Muscle layer of colon (tissue), 2 donors: Measurements from ENCODE around the gene GRM1.
"Not testable (repeated sequence)": the region's sequence is repeated elsewhere in the genome, so short reads cannot be mapped to it uniquely, and the experiment has no call there.

Source experiments
- H3K27ac ChIP-seq: one replicate; pipeline ENCODE4 v1.7.0; 2013; ENCODE audit warnings: low read depth, mild to moderate bottlenecking, low read length, moderate library complexity
- H3K27me3 ChIP-seq, 2 donors: one replicate each; pipeline ENCODE4 v1.7.0; 2013; ENCODE audit warnings: low read length in 2 of 2, mild to moderate bottlenecking in 2 of 2; ENCODE audit not compliant: insufficient read depth in 2 of 2, control insufficient read depth in 1 of 2
- H3K36me3 ChIP-seq: one replicate; pipeline ENCODE4 v1.7.0; 2013; ENCODE audit warnings: mild to moderate bottlenecking, low read length; ENCODE audit not compliant: insufficient read depth
- H3K4me1 ChIP-seq: one replicate; pipeline ENCODE4 v1.7.0; 2013; ENCODE audit warnings: mild to moderate bottlenecking, low read length; ENCODE audit not compliant: insufficient read depth
- H3K4me3 ChIP-seq, 2 donors: one replicate each; pipeline ENCODE4 v1.7.0; 2013; ENCODE audit warnings: low read length in 2 of 2, low read depth in 1 of 2, mild to moderate bottlenecking in 1 of 2, moderate library complexity in 1 of 2
- H3K9ac ChIP-seq: one replicate; pipeline ENCODE4 v1.7.0; 2013; ENCODE audit warnings: low read length
- H3K9me3 ChIP-seq: one replicate; pipeline ENCODE4 v1.7.0; 2013; ENCODE audit warnings: mild to moderate bottlenecking, low read length
- donor health status: abdominal sarcoma.
- donor health status: Adenocarcinoma of cecum.

Gene GRM1

DNA sequence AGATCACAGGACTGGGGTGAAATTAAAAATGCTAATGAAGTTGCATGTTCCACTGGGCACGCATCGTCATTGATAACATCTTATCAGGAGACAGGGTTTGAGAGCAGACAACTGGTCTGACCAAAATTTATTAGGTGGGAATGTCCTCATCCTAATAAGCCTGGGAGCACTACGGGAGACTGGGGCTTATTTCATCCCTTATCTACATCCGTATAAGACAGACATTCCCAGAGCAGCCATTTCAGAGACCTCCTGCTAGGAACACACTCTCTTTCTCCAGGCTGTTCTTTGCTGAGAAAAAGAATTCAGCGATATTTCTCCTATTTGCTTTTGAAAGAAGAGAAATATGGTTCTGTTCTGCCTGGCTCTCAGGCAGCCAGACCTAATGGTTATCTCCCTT, 214.8 kb downstream of the GRM1 start:
- not testable (repeated sequence) for H3K27me3 ChIP-seq, H3K4me1 ChIP-seq, H3K9me3 ChIP-seq, H3K36me3 ChIP-seq, H3K4me3 ChIP-seq, H3K9ac ChIP-seq, H3K27ac ChIP-seq

DNA sequence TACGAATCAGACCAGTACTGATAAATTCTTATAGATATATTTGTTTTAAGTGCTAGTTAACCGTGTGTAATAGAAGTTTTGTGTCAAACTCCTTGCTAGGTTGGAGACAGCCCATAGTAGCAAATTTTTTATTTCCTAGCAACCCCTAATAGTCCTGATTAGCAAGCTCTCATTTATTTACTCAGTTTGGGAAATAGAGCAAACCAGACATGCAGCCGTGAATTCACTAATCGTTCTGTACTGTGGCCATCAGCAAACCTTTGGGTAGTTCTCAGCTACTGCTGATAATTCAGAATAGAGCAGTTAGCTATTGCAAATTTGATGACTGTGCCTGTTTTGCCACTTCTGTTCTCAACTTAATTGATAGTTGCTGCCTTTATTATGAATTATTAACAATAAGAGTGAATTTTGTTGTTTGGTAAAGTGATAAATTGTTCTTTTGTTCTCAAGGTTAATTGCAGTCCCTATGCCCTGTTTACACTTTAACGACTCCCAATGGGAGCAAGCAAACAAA, 215.8 kb downstream of the GRM1 start:
- Histone ChIP-seq H3K4me3 (no peak overlapping the region), H3K9me3 (no peaks in the 10 kb centered on the region), H3K9ac (no peak overlapping the region), H3K4me1 (no peaks in the 10 kb centered on the region), H3K27ac (no peak overlapping the region), H3K27me3 (no peaks in the 10 kb centered on the region), H3K36me3 (no peaks in the 10 kb centered on the region)

DNA sequence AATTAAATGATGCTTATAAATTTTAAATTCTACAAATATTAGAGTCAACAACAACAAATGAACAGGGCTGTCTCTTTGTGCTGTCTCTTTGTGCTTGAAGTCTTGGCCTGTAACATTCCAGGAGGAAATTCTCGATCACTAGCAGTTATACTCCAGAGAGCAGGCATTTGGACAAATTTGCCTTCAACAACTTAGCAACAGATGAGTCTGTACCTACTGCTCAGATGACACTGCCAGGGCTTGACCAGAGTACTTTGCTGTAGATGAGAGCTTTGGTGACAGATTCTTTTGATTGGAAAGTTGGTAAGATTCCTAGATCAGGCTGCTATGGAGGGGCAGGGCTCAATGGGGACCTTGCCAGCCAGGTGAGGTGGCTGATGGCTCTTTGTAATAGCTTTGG, 217.2 kb downstream of the GRM1 start:
- no peaks in the 10 kb centered on the region for H3K27me3 ChIP-seq
- no peaks in the 10 kb centered on the region for H3K36me3 ChIP-seq
- H3K4me3 ChIP-seq: no peak overlapping the region
- H3K9me3 ChIP-seq: no peaks in the 10 kb centered on the region
- no peaks in the 10 kb centered on the region for H3K4me1 ChIP-seq
- H3K9ac ChIP-seq: no peak overlapping the region
- H3K27ac ChIP-seq: no peak overlapping the region

DNA sequence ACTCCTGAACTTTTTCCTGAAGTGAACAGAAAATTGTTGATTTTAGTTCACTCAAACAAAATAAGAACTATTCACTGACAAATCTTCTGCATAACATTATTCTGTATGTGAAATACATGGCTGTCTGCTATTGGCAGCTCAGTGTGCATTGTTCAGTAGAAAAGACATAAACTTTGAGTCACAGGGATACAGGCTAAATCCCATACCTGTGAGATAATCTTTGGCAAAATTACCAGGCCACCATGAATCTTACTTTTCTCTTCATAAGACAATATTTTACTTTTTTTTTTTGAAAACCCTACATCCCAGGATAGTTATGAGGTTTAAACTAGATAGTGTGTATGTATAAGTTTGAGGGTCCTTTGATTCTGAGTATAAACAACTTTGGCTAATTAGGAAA, 224.8 kb downstream of the GRM1 start:
- Histone ChIP-seq H3K27ac (no peak overlapping the region), H3K36me3 (no peaks in the 10 kb centered on the region), H3K4me1 (no peaks in the 10 kb centered on the region), H3K4me3 (no peak overlapping the region), H3K9me3 (no peaks in the 10 kb centered on the region), H3K27me3 (no peaks in the 10 kb centered on the region), H3K9ac (no peak overlapping the region)

DNA sequence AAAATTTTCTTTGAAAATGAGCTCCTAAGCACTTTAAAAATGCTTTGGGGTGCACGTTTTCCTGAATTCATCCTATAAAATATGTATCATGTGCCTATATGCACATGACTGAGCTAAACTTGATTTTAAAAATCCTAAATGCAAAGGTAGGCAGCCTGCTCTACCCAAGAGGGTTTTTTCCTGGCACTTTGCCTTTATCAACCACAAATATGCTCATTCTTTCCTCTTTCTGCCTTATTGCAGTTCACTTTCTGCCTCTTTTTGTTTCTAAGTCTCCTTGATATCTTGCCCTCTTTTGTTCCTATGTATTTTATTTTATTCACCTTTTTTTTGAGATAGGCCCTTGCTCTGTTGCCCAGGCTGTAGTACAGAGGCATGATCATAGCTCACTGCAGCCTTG, 229.3 kb downstream of the GRM1 start:
- H3K27ac ChIP-seq: no peak overlapping the region
- no peaks in the 10 kb centered on the region for H3K4me1 ChIP-seq
- H3K9ac ChIP-seq: no peak overlapping the region
- no peak overlapping the region for H3K4me3 ChIP-seq
- no peaks in the 10 kb centered on the region for H3K27me3 ChIP-seq
- no peaks in the 10 kb centered on the region for H3K9me3 ChIP-seq
- H3K36me3 ChIP-seq: no peaks in the 10 kb centered on the region

DNA sequence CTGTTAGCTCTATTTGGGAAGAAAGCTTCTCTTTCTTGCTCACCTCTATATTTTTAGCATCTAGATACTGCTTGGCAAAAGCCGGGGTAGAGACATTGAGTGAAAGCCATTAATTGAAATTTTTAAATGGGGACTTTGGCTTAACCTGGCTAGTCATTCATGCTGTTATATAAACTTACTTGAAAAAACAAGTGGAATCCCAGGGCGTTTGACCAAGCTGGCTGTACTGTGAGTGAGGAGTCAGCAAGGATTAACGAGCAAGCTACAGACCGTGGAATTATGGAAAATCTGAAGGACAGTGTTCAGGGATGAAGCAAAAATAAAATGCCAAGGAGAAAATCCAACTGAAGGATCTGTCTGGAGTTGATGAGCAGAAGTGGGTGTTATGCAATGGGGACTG, 232.0 kb downstream of the GRM1 start:
- H3K36me3 ChIP-seq: no peaks in the 10 kb centered on the region
- H3K4me1 ChIP-seq: no peaks in the 10 kb centered on the region
- no peak overlapping the region for H3K27ac ChIP-seq
- no peaks in the 10 kb centered on the region for H3K27me3 ChIP-seq
- no peak overlapping the region for H3K9ac ChIP-seq
- H3K9me3 ChIP-seq: no peaks in the 10 kb centered on the region
- no peak overlapping the region for H3K4me3 ChIP-seq

DNA sequence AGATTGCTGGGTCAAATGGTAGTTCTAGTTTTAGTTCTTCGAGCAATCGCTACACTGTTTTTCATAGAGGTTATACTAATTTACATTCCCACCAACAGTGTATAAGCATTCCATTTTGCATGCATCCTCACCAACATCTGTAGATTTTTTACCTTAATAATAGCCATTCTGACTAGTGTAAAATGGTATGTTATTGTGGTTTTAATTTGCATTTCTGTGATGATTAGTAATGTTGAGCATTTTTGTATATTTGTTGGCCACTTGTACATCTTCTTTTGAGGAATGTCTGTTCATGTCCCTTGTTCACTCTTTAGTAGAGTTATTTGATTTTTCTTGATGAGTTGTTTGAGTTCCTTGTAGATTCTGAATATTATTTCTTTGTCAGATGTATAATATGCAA, 236.2 kb downstream of the GRM1 start:
- H3K27ac ChIP-seq: no peak overlapping the region
- H3K27me3 ChIP-seq: no peaks in the 10 kb centered on the region
- no peaks in the 10 kb centered on the region for H3K9me3 ChIP-seq
- no peak overlapping the region for H3K4me3 ChIP-seq
- H3K36me3 ChIP-seq: no peaks in the 10 kb centered on the region
- H3K9ac ChIP-seq: no peak overlapping the region
- no peaks in the 10 kb centered on the region for H3K4me1 ChIP-seq

DNA sequence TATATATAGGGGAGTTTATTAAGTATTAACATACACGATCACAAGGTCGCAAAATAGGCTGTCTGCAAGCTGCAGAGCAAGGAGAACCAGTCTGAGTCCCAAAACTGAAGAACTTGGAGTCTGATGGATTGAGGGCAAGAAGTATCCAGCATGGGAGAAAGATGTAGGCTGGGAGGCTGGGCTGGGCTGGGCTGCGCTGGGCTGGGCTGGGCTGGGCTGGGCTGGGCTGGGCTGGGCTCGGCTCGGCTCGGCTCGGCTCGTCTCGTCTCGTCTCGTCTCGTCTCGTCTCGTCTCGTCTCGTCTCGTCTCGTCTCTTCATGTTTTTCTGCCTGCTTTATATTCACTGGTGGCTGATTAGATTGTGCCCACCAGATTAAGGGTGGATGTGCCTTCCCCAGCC, 238.6 kb downstream of the GRM1 start:
- no peaks in the 10 kb centered on the region for H3K27me3 ChIP-seq
- no peak overlapping the region for H3K4me3 ChIP-seq
- H3K36me3 ChIP-seq: no peaks in the 10 kb centered on the region
- no peaks in the 10 kb centered on the region for H3K9me3 ChIP-seq
- H3K9ac ChIP-seq: no peak overlapping the region
- no peaks in the 10 kb centered on the region for H3K4me1 ChIP-seq
- no peak overlapping the region for H3K27ac ChIP-seq

DNA sequence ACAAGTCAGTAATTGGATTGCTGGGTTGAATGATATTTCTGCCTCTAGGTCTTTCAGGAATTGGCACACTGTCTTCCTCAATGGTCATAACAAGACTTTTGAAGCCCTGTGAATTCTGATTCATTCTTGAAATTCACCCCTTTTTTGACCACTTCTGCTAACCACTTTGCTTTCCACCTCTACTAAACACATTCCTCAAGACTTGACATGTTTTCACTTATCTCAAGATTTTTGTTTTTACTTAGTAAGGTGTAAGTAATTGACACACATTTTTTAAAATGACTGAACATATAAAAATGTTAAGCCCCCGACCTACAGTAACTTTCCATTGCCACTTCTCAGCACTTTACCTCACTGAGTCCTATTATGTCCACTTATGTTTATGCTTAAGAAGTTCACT, 239.1 kb downstream of the GRM1 start:
- Histone ChIP-seq H3K4me1 (no peaks in the 10 kb centered on the region), H3K36me3 (no peaks in the 10 kb centered on the region), H3K4me3 (no peak overlapping the region), H3K9me3 (no peaks in the 10 kb centered on the region), H3K9ac (no peak overlapping the region), H3K27ac (no peak overlapping the region), H3K27me3 (no peaks in the 10 kb centered on the region)

DNA sequence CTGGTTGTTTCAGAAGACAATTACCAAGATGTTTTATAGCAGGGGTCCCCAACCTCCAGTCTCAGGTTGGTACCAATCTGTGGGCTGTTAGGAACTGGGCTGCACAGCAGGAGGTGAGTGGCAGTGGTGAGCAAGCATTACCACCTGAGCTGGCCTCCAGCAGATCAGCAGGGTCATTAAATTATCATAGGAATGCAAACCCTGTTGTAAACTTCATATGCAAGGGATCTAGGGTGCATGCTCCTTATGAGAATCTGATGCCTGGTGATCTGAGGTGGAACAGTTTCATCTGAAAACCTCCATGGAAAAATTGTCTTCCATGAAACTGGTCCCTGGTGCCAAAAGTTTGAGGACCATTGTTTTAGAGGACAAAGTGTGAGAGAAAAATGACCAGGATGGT, 240.6 kb downstream of the GRM1 start:
- Histone ChIP-seq H3K4me1 (no peaks in the 10 kb centered on the region), H3K27ac (no peak overlapping the region), H3K9ac (no peak overlapping the region), H3K27me3 (no peaks in the 10 kb centered on the region), H3K4me3 (no peak overlapping the region), H3K36me3 (no peaks in the 10 kb centered on the region), H3K9me3 (no peaks in the 10 kb centered on the region)

DNA sequence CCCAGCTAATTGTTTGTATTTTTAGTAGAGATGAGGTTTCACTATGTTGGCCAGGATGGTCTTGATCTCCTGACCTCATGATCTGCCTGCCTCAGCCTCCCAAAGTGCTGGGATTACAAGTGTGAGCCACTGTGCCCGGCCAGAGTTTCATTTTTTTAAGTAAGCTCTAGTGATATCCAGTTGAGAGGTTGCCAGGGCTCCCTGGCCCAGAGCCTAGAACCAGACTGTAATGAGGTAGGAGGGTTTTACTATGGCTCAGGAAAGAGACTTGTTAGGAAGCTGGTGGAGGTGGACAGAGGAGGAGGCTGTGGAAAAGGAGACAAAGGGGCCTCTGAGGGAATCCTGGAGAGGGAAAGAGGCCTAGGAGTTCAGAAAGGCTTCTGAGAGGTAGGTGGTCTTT, 242.3 kb downstream of the GRM1 start:
- not testable (repeated sequence) for H3K4me3 ChIP-seq, H3K27me3 ChIP-seq, H3K9ac ChIP-seq, H3K4me1 ChIP-seq, H3K27ac ChIP-seq, H3K9me3 ChIP-seq, H3K36me3 ChIP-seq

DNA sequence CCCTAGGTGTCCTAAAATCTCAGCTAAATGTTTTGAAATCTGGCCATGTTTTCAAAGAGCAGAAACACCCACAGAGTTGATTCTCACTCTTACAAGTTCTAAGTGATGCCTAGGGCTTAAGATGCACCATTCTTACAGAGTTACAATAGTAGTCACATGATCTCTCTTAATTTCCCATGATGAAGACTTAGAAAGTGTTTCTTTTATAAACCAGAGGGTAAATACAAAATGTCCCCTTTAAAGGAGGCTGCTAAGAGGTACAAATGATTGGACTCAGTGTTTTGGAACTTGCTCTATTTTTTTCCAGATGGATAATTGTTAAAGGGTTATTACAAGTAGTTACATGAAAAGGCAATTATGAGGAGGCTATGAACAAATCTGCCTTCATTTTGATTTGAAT, 244.6 kb downstream of the GRM1 start:
- Histone ChIP-seq H3K36me3 (no peaks in the 10 kb centered on the region), H3K27me3 (no peaks in the 10 kb centered on the region), H3K4me1 (no peaks in the 10 kb centered on the region), H3K9ac (no peak overlapping the region), H3K9me3 (no peaks in the 10 kb centered on the region), H3K27ac (no peak overlapping the region), H3K4me3 (no peak overlapping the region)
